Kidney epithelial cell (primary cell): ENCODE data around the gene DKK2. TPM values are rescaled to one million over a fixed set of nuclear protein-coding genes. Genes with fewer than 3 reads are reported as not detected.

Source experiments
- DNase-seq: peaks from one replicate; pipeline ENCODE4 v3.0.0-alpha.2; 2010; ENCODE audit warnings: low read depth
- H3K27me3 ChIP-seq: 2 replicates; pipeline ENCODE4 v1.6.0; 2011; ENCODE audit warnings: low read length; ENCODE audit not compliant: control insufficient read depth, insufficient read depth
- H3K36me3 ChIP-seq: 2 replicates; pipeline ENCODE4 v1.5.1; 2011; ENCODE audit warnings: low read length; ENCODE audit not compliant: control insufficient read depth, insufficient read depth
- H3K4me3 ChIP-seq: 2 replicates; pipeline ENCODE4 v1.5.1; 2011; ENCODE audit warnings: low read depth, mild to moderate bottlenecking, control low read depth, low read length
- CTCF ChIP-seq: IDR thresholded peaks from 2 replicates; pipeline ENCODE4 v1.5.1; 2011; ENCODE audit warnings: mild to moderate bottlenecking, moderate library complexity, low read length, control low read depth, inconsistent platforms; ENCODE audit not compliant: insufficient read depth, poor library complexity, severe bottlenecking
- total RNA-seq: library from RNA; depleted of rRNA; stranded (reverse); fragments of >200 nt; gene quantifications from 2 replicates; pipeline ENCODE4 v1.2.3, GENCODE V29; 2015

DKK2 gene
- total RNA-seq, 1 donor from 2014 or later: not detected

- Histone ChIP-seq H3K36me3 (no peaks in the 10 kb centered on the region), H3K4me3 (no peak overlapping the region), H3K27me3 (no peaks in the 10 kb centered on the region)
- TF ChIP-seq CTCF: peak; percentile 78
- DNase-seq: peak; percentile 5
Observed at GRCh38 chr4:106898621-106899230, 137.4 kb downstream of the DKK2 start.

- Histone ChIP-seq H3K27me3 (no peaks in the 10 kb centered on the region), H3K36me3 (no peaks in the 10 kb centered on the region), H3K4me3 (no peak overlapping the region)
- DNase-seq: no peak
- no peak for TF ChIP-seq CTCF
Observed at GRCh38 chr4:106893903-106894302, 142.2 kb downstream of the DKK2 start.

GRCh38 chr4:106893395-106893881 lies 142.7 kb downstream of the DKK2 start:
- TF ChIP-seq CTCF: no peak
- no peak for DNase-seq
- H3K36me3 ChIP-seq: no peaks in the 10 kb centered on the region
- no peaks in the 10 kb centered on the region for H3K27me3 ChIP-seq
- H3K4me3 ChIP-seq: no peak overlapping the region

GRCh38 chr4:106892786-106893185 lies 143.3 kb downstream of the DKK2 start:
- Histone ChIP-seq H3K4me3 (no peak overlapping the region), H3K27me3 (no peaks in the 10 kb centered on the region), H3K36me3 (no peaks in the 10 kb centered on the region)
- DNase-seq: no peak
- no peak for TF ChIP-seq CTCF

GRCh38 chr4:106875340-106875739 lies 160.8 kb downstream of the DKK2 start:
- Histone ChIP-seq H3K36me3 (no peaks in the 10 kb centered on the region), H3K4me3 (no peak overlapping the region), H3K27me3 (no peaks in the 10 kb centered on the region)
- no peak for DNase-seq
- TF ChIP-seq CTCF: no peak
